ENCODE results near the gene SAE1. TPM values are rescaled to one million over a fixed set of nuclear protein-coding genes. Genes with fewer than 3 reads are reported as not detected.

SAE1 gene
- total RNA-seq, 1 donor from 2014 or later = 49.9 TPM

- Histone ChIP-seq H3K36me3 (peaks cover 95% of the 10 kb centered on the region), H3K27me3 (ENCODE audit: low read depth) (no peaks in the 10 kb centered on the region), H3K4me1 (peaks cover 15% of the 10 kb centered on the region), H3K27ac (no peak overlapping the region), H3K9me3 (no peaks in the 10 kb centered on the region), H3K4me3 (no peak overlapping the region)
- intact Hi-C loops (cut with DNase I) = no loop called here
- DNase-seq (no peak), ATAC-seq (no peak)
- TF ChIP-seq, protein P1, sequence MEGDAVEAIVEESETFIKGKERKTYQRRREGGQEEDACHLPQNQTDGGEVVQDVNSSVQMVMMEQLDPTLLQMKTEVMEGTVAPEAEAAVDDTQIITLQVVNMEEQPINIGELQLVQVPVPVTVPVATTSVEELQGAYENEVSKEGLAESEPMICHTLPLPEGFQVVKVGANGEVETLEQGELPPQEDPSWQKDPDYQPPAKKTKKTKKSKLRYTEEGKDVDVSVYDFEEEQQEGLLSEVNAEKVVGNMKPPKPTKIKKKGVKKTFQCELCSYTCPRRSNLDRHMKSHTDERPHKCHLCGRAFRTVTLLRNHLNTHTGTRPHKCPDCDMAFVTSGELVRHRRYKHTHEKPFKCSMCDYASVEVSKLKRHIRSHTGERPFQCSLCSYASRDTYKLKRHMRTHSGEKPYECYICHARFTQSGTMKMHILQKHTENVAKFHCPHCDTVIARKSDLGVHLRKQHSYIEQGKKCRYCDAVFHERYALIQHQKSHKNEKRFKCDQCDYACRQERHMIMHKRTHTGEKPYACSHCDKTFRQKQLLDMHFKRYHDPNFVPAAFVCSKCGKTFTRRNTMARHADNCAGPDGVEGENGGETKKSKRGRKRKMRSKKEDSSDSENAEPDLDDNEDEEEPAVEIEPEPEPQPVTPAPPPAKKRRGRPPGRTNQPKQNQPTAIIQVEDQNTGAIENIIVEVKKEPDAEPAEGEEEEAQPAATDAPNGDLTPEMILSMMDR (IDR thresholded peaks at IDR 0.05) = no peak
Measured at GRCh38 chr19:47089767-47090350, 40.8 kb upstream of the SAE1 start.

DNA sequence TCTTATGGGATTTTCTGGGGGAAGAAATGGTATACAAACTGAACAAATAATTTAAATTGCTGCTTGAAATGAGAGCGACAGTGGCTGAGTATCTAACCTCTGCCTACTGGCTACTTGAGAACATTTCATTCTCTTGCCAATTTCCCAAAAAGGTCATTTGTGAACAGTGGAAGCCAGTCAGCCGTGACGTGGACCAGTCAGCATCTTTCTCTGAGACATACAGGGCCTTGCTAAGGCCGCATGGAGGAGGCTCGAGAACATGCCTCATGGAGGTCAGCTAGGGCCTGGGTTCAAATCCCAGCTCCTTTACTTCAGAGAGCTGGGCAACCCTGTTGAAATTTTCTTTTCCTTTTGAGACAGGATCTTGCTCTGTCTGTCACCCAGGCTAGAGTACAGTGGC, 37.4 kb upstream of the SAE1 start:
- H3K27ac ChIP-seq = peak overlapping the region; percentile 84
- TF ChIP-seq, protein P1 (IDR thresholded peaks at IDR 0.05) = no peak

GRCh38 chr19:47093841-47094240, 36.8 kb upstream of the SAE1 start:
- Histone ChIP-seq H3K27me3 (ENCODE audit: low read depth) (no peaks in the 10 kb centered on the region), H3K27ac (peak overlapping the region; percentile 84), H3K4me1 (peaks cover 54% of the 10 kb centered on the region), H3K36me3 (peaks cover 55% of the 10 kb centered on the region), H3K4me3 (no peak overlapping the region), H3K9me3 (no peaks in the 10 kb centered on the region)
- intact Hi-C loops (cut with DNase I) = no loop called here
- ATAC-seq (no peak), DNase-seq (no peak)
- TF ChIP-seq, protein P1 (IDR thresholded peaks at IDR 0.05) = no peak

More for the DNA sequence above, 37.4 kb upstream of the SAE1 start:
- Histone ChIP-seq H3K4me1 (peaks cover 49% of the 10 kb centered on the region), H3K4me3 (no peak overlapping the region), H3K27me3 (ENCODE audit: low read depth) (no peaks in the 10 kb centered on the region), H3K36me3 (peaks cover 61% of the 10 kb centered on the region), H3K9me3 (no peaks in the 10 kb centered on the region)
- ATAC-seq (no peak), DNase-seq (no peak)
- intact Hi-C loops (cut with DNase I) = no loop called here

- H3K4me1 ChIP-seq = peaks cover 62% of the 10 kb centered on the region
- H3K27ac ChIP-seq = peak overlapping the region; percentile 84
- intact Hi-C loops (cut with DNase I) = no loop called here
- peak; percentile 85 for DNase-seq
- peaks cover 46% of the 10 kb centered on the region for H3K36me3 ChIP-seq
- TF ChIP-seq, protein P1 (IDR thresholded peaks at IDR 0.05) = no peak
- H3K9me3 ChIP-seq = no peaks in the 10 kb centered on the region
- H3K27me3 ChIP-seq (ENCODE audit: low read depth) = no peaks in the 10 kb centered on the region
- ATAC-seq = peak; percentile 79 to 86
- H3K4me3 ChIP-seq = no peak overlapping the region
Measured at GRCh38 chr19:47094557-47095475, 35.8 kb upstream of the SAE1 start.

GRCh38 chr19:47095476-47096099, 35.0 kb upstream of the SAE1 start:
- no peaks in the 10 kb centered on the region for H3K27me3 ChIP-seq (ENCODE audit: low read depth)
- H3K4me1 ChIP-seq = peaks cover 62% of the 10 kb centered on the region
- intact Hi-C loops (cut with DNase I) = no loop called here
- H3K9me3 ChIP-seq = no peaks in the 10 kb centered on the region
- ATAC-seq (peak in 1 of 2 donors; percentile 2), DNase-seq (no peak)
- TF ChIP-seq, protein P1 (IDR thresholded peaks at IDR 0.05) = no peak
- no peak overlapping the region for H3K4me3 ChIP-seq
- peak overlapping the region; percentile 84 for H3K27ac ChIP-seq
- H3K36me3 ChIP-seq = peaks cover 38% of the 10 kb centered on the region

All from lower lobe of right lung (tissue), 2 donors.